Liver (tissue), 9 donors: ENCODE results near the gene ZDHHC21. TPM values are rescaled to one million over a fixed set of nuclear protein-coding genes. Genes with fewer than 3 reads are reported as not detected.

Source experiments
- DNase-seq: peaks from one replicate; pipeline ENCODE4 v3.0.0-alpha.2; 2017; ENCODE audit warnings: low spot score
- H3K27ac ChIP-seq, 2 donors: one replicate each; pipeline ENCODE4 v1.7.0; 2013; ENCODE audit warnings: inconsistent platforms in 2 of 2, low read length in 2 of 2, control low read depth in 1 of 2, low read depth in 1 of 2, mild to moderate bottlenecking in 1 of 2
- H3K27me3 ChIP-seq, 4 donors: one replicate each; pipeline versions ENCODE4 v1.6.1 to v1.7.0; 2013; ENCODE audit warnings: low read length in 3 of 4, inconsistent platforms in 1 of 4, mild to moderate bottlenecking in 1 of 4, moderate library complexity in 1 of 4; ENCODE audit not compliant: control insufficient read depth in 4 of 4, insufficient read depth in 4 of 4
- H3K36me3 ChIP-seq, 4 donors: one replicate each; pipeline versions ENCODE4 v1.6.1 to v1.7.0; 2013; ENCODE audit warnings: low read length in 3 of 4, mild to moderate bottlenecking in 3 of 4, low read depth in 1 of 4, moderate library complexity in 1 of 4; ENCODE audit not compliant: control insufficient read depth in 4 of 4, insufficient read depth in 3 of 4
- H3K4me1 ChIP-seq, 4 donors: one replicate each; pipeline versions ENCODE4 v1.6.1 to v1.7.0; 2013; ENCODE audit warnings: low read length in 3 of 4, mild to moderate bottlenecking in 3 of 4, moderate library complexity in 1 of 4; ENCODE audit not compliant: control insufficient read depth in 4 of 4, insufficient read depth in 4 of 4
- H3K4me3 ChIP-seq, 3 donors: one replicate each; pipeline versions ENCODE4 v1.6.1 to v1.7.0; 2013; ENCODE audit warnings: low read length in 3 of 3, control low read depth in 1 of 3, low read depth in 1 of 3, mild to moderate bottlenecking in 1 of 3
- H3K9ac ChIP-seq, 2 donors: one replicate each; pipeline ENCODE4 v1.7.0; 2013; ENCODE audit warnings: low read length in 2 of 2, mild to moderate bottlenecking in 2 of 2, moderate library complexity in 2 of 2, control low read depth in 1 of 2, low read depth in 1 of 2
- H3K9me3 ChIP-seq, 4 donors: one replicate each; pipeline versions ENCODE4 v1.6.1 to v1.7.0; 2013; ENCODE audit warnings: low read length in 3 of 4; ENCODE audit not compliant: control insufficient read depth in 4 of 4
- ATF3 ChIP-seq: IDR thresholded peaks from 2 replicates; pipeline ENCODE4 v1.6.1; 2016; ENCODE audit warnings: antibody characterized with exemption
- CTCF ChIP-seq: fragments of 150-350 bp; IDR thresholded peaks from 2 replicates; pipeline ENCODE4 v1.5.1; 2017; ENCODE audit warnings: improper control_type of control experiment, low read depth, low read length; ENCODE audit not compliant: missing input control
- EGR1 ChIP-seq, 2 donors: IDR thresholded peaks; 2 replicates each; pipeline ENCODE4 v1.6.1; 2016 to 2018; ENCODE audit warnings: antibody characterized with exemption in 2 of 2, low read depth in 2 of 2
- FOXA1 ChIP-seq: IDR thresholded peaks from 2 replicates; pipeline ENCODE4 v1.6.1; 2016; ENCODE audit warnings: antibody characterized with exemption
- FOXA2 ChIP-seq: IDR thresholded peaks from 2 replicates; pipeline ENCODE4 v1.6.1; 2016; ENCODE audit warnings: antibody characterized with exemption
- GABPA ChIP-seq, 2 donors: IDR thresholded peaks in 1 of 2; conservative IDR thresholded peaks in 1 of 2; 2 replicates each; pipeline ENCODE4 v1.6.1; 2016; ENCODE audit warnings: antibody characterized with exemption in 2 of 2, mild to moderate bottlenecking in 1 of 2, moderate library complexity in 1 of 2
- HNF4A ChIP-seq, 2 donors: conservative IDR thresholded peaks; 2 replicates each; pipeline ENCODE4 v1.6.1; 2016; ENCODE audit warnings: antibody characterized with exemption in 2 of 2, mild to moderate bottlenecking in 2 of 2
- HNF4G ChIP-seq: IDR thresholded peaks from 2 replicates; pipeline ENCODE4 v1.6.1; 2016; ENCODE audit warnings: antibody characterized with exemption
- JUND ChIP-seq, 2 donors: IDR thresholded peaks; 2 replicates each; pipeline ENCODE4 v1.6.1; 2016; ENCODE audit warnings: antibody characterized with exemption in 2 of 2
- NR2F2 ChIP-seq: IDR thresholded peaks from 2 replicates; pipeline ENCODE4 v1.6.1; 2016; ENCODE audit warnings: antibody characterized with exemption
- RAD21 ChIP-seq, 2 donors: IDR thresholded peaks; 2 replicates each; pipeline ENCODE4 v1.6.1; 2016; ENCODE audit warnings: antibody characterized with exemption in 2 of 2, mild to moderate bottlenecking in 2 of 2
- REST ChIP-seq: IDR thresholded peaks from 2 replicates; pipeline ENCODE4 v1.6.1; 2016; ENCODE audit warnings: antibody characterized with exemption, mild to moderate bottlenecking
- RXRA ChIP-seq, 2 donors: IDR thresholded peaks; 2 replicates each; pipeline ENCODE4 v1.6.1; 2017 to 2018; ENCODE audit warnings: antibody characterized with exemption in 2 of 2, mild to moderate bottlenecking in 1 of 2
- SP1 ChIP-seq: IDR thresholded peaks from 2 replicates; pipeline ENCODE4 v1.6.1; 2018; ENCODE audit warnings: antibody characterized with exemption, mild to moderate bottlenecking
- TAF1 ChIP-seq: conservative IDR thresholded peaks from 2 replicates; pipeline ENCODE4 v1.6.1; 2016; ENCODE audit warnings: antibody characterized with exemption, mild to moderate bottlenecking
- YY1 ChIP-seq: IDR thresholded peaks from 2 replicates; pipeline ENCODE4 v1.6.1; 2016; ENCODE audit warnings: antibody characterized with exemption, mild to moderate bottlenecking
- ZBTB33 ChIP-seq: IDR thresholded peaks from 2 replicates; pipeline ENCODE4 v1.6.1; 2016; ENCODE audit warnings: antibody characterized with exemption
- WGBS: extraction: QIAGEN DNeasy Blood & Tissue Kit; methylation state at CpG from one replicate; pipeline ENCODE4 v1.1.7; 2013; 5-methylcytosine and 5-hydroxymethylcytosine counted together
- polyA plus RNA-seq, 2 donors: library from polyadenylated mRNA; stranded (reverse) in 1 of 2; unstranded in 1 of 2; fragments of 200-250 nt in 1 of 2; fragments of >200 nt in 1 of 2; fragmentation: Nextera tagmentation in 1 of 2; extraction: Ambion mirVana in 1 of 2; gene quantifications; one replicate each; pipeline versions ENCODE4 v1.2.1 to v1.2.3, GENCODE V29; 2013 to 2015
- total RNA-seq, 2 donors: library from RNA; depleted of rRNA; stranded (reverse); fragments of >200 nt; gene quantifications; one replicate each; pipeline ENCODE4 v1.2.3, GENCODE V29; 2014
- donor health status: healthy.
- donor health status: healthy.
- donor health status: healthy.
- donor health status: healthy.
- donor health status: healthy.

ZDHHC21 gene
- total and polyA plus RNA-seq, 4 donors, result 1.3 to 6.0 (median 2.7) TPM

GRCh38 chr9:14597171-14597799 lies 95.9 kb downstream of the ZDHHC21 start:
- TF ChIP-seq HNF4G (no peak), JUND (IDR thresholded peaks at IDR 0.05) (no peak), YY1 (no peak)
- Histone ChIP-seq H3K27me3 (no peaks in the 10 kb centered on the region), H3K9ac (no peak overlapping the region), H3K27ac (no peak overlapping the region), H3K4me1 (no peaks in the 10 kb centered on the region), H3K9me3 (peaks cover 0 to 3% (median 2%) of the 10 kb centered on the region in 4 donors), H3K36me3 (peaks cover 0 to 4% (median 3%) of the 10 kb centered on the region in 4 donors), H3K4me3 (no peak overlapping the region)
- WGBS, result 96% methylated on average over 7 of the region's 7 CpGs
- no peak for DNase-seq

- H3K27ac ChIP-seq, result no peak overlapping the region
- H3K4me1 ChIP-seq, result no peaks in the 10 kb centered on the region
- peaks cover 0 to 3% (median 2%) of the 10 kb centered on the region in 4 donors for H3K9me3 ChIP-seq
- TF ChIP-seq CTCF (no peak), NR2F2 (no peak), YY1 (no peak), GABPA (IDR thresholded peaks at IDR 0.05 in 1 of 2, conservative IDR thresholded peaks at IDR 0.05 in 1 of 2) (no peak), JUND (IDR thresholded peaks at IDR 0.05) (no peak), EGR1 (IDR thresholded peaks at IDR 0.05; ENCODE audit: low read depth in 2 of 2) (no peak), FOXA1 (no peak)
- no peaks in the 10 kb centered on the region for H3K27me3 ChIP-seq
- no peak overlapping the region for H3K9ac ChIP-seq
- peaks cover 0 to 4% (median 3%) of the 10 kb centered on the region in 4 donors for H3K36me3 ChIP-seq
- WGBS, result 95% methylated on average over 3 of the region's 3 CpGs
- no peak for DNase-seq
- no peak overlapping the region for H3K4me3 ChIP-seq
Observed at GRCh38 chr9:14593406-14593805, 99.8 kb downstream of the ZDHHC21 start.

- WGBS, result 98% methylated on average over 3 of the region's 3 CpGs
- no peak overlapping the region for H3K9ac ChIP-seq
- no peak for TF ChIP-seq JUND (IDR thresholded peaks at IDR 0.05)
- no peak for TF ChIP-seq ATF3
- TF ChIP-seq FOXA1, result no peak
- TF ChIP-seq YY1, result no peak
- no peak for TF ChIP-seq TAF1
- no peak for TF ChIP-seq GABPA (IDR thresholded peaks at IDR 0.05 in 1 of 2, conservative IDR thresholded peaks at IDR 0.05 in 1 of 2)
- no peak for TF ChIP-seq CTCF
- TF ChIP-seq RXRA (IDR thresholded peaks at IDR 0.05), result no peak
- no peak for TF ChIP-seq ZBTB33
- TF ChIP-seq NR2F2, result no peak
- no peak for TF ChIP-seq HNF4A (conservative IDR thresholded peaks at IDR 0.05)
- no peak for TF ChIP-seq FOXA2
- TF ChIP-seq RAD21 (IDR thresholded peaks at IDR 0.05), result no peak
- no peak for TF ChIP-seq HNF4G
- TF ChIP-seq REST, result no peak
- no peak for TF ChIP-seq EGR1 (IDR thresholded peaks at IDR 0.05; ENCODE audit: low read depth in 2 of 2)
- TF ChIP-seq SP1, result no peak
Observed at GRCh38 chr9:14591411-14591810, 101.8 kb downstream of the ZDHHC21 start.

More at GRCh38 chr9:14591411-14591810, 101.8 kb downstream of the ZDHHC21 start:
- Histone ChIP-seq H3K9me3 (peaks cover 0 to 3% (median 2%) of the 10 kb centered on the region in 4 donors), H3K27me3 (no peaks in the 10 kb centered on the region), H3K27ac (no peak overlapping the region), H3K4me3 (no peak overlapping the region), H3K4me1 (no peaks in the 10 kb centered on the region), H3K36me3 (peaks cover 0 to 4% (median 2%) of the 10 kb centered on the region in 4 donors)
- no peak for DNase-seq
